NCI-H2196 treated with DMSO at 0.1 percent for 48 hours (cell line): ENCODE data around the gene KCND3.

ENCODE experiments used
- DNase-seq: peaks from one replicate; lab custom pipeline; 2025; ENCODE audit not compliant: unreplicated experiment; lab: John Stamatoyannopoulos, UW

KCND3 gene

GRCh38 chr1:111988743-111989453 lies 570 bp downstream of the KCND3 start:
- no peak for DNase-seq

GRCh38 chr1:111988377-111988742 lies 1.1 kb downstream of the KCND3 start:
- no peak for DNase-seq

DNA sequence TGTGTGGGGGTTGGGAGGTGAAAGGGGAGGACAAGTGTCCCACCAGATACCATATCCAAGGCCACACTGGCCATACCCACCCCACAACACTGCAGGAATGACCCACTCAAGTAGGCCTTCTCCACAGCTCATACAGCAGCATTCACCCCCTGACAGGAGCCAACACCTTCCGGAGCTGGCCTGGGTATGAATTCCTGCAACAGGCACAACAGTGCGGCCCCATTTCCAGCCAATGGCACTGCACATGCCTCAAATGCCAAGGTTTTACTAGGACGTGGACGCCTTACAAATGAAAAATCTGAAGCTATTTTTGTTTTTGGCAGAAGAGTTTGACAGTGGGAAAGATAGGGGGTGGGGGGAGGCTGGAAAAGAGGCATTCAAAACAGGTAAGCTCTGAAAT lies 2.0 kb downstream of the KCND3 start:
- DNase-seq = no peak

DNA sequence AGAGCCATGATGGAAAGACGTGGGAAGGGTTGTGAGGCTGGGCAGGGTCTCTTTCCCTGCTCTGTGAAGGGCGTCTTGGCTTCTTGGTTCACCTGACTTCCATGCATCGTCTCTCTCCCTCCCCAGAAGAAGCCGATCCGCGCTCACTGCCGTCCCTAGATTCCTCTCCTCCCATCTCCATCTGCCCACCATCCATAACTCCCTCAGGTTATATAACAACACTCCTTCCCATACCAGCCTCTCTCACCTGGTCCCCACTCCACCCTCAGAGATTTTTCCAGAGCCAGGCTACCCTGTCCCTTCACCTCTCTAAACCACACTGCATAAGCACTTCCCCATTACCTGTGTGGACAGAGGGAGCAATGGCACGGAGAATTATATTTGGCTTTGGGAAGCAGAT lies 6.0 kb downstream of the KCND3 start:
- no peak for DNase-seq

- no peak for DNase-seq
Measured at GRCh38 chr1:111982428-111982827, 7.0 kb downstream of the KCND3 start.

DNA sequence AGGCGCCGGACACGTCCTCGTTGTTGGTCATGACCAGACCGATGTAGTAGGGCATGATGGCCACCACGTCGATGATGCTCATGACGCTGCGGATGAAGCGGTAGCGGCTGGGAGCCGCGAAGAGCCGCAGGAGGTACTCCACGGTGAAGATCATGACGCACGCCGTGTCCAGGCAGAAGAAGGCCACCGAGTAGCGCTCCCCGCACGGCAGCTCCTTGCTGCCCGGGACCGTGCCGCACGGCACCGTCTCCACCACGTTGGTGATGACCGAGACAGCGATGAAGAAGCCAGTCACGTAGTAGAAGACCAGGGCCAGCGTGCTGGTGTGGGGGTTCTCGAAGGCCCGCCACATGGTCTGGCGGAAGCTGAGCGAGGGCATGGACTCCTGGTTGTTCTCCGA lies 7.6 kb downstream of the KCND3 start:
- DNase-seq = no peak

GRCh38 chr1:111981090-111981489 lies 8.4 kb downstream of the KCND3 start:
- DNase-seq = no peak

- peak; percentile 69 for DNase-seq
Measured at GRCh38 chr1:111980686-111981085, 8.8 kb downstream of the KCND3 start.

DNA sequence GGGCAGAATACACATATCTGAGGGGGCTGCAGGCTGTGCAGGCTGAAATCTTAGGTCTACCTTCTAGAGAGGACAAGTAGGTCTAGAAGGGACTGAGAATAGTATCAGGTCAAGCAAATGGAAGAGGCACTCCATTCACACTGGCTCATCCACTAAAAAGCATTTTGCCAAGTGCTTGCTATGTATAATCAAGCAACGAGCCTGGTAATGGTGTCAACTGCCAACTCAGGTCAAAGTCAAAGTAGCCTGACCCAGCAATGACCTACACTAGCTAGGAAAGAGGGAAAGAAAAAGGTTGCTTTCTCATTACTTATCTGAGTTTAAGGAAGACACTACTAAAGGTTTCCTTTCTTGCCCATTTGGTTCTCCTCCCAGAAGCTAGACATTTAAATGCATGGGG lies 10.8 kb downstream of the KCND3 start:
- no peak for DNase-seq

DNA sequence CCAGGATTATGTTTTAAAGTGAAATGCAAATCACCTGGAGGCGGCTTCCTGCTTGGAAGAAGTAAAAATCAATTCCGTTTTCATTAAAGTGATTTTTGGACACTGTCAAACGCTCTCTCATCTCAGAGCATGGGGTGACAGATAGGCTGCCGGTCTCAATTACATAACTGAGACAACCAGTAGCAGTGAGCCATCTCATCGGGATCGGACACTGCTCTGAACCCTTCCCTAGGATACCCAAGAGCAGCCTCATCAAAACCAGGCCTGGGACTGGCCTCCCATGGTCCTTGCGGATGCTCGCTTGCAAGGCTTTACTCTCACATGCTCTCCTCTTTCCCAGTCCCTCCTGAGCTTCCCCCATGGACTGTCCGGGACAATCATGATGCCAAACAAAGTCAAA lies 12.1 kb downstream of the KCND3 start:
- DNase-seq = no peak

DNA sequence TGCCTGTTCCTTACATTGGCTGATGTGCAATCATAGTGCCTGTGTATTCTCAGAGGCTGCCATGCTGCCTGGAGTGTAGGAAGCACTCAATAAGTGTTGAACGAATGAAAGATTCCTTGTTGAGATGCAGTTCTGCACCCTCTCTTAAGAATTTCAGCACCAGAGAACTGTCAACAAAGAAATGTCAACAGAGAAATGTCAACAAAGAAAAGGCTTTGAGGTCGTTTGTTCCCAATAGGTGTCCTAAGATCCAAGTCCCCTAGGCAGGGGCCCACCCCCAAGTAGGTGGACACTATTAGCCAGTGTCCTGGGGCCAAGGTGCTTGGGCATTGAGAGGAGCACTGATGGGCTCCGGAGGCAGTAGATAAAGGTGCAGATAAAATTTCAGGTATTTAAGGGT lies 12.6 kb downstream of the KCND3 start:
- DNase-seq = no peak

- peak; percentile 48 for DNase-seq
Measured at GRCh38 chr1:111976332-111976731, 13.1 kb downstream of the KCND3 start.

- no peak for DNase-seq
Measured at GRCh38 chr1:111973150-111973790, 16.2 kb downstream of the KCND3 start.

GRCh38 chr1:111971396-111971795 lies 18.1 kb downstream of the KCND3 start:
- DNase-seq = no peak

DNA sequence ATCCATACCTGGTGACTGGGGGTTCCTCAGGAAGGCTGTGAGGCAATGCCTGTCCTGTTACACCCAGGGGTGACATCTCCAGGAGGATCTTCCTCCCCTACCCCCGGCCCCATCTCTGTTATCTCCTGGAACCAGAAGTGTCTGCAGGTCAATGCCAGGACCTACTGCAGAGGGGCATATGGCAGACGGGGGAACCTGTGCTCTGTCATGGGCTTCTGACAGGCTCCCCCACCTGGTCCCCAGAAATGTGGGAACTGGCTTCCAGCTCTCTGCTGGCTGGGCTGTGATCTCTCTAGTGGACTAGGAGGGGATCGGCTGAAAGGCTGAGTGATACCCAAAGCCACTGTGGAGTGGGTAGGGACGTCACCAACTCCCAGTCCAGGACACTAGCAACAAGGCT lies 21.0 kb downstream of the KCND3 start:
- no peak for DNase-seq

- DNase-seq = no peak
Measured at GRCh38 chr1:111967886-111968285, 21.6 kb downstream of the KCND3 start.

- DNase-seq = no peak
Measured at GRCh38 chr1:111967067-111967690, 22.3 kb downstream of the KCND3 start.

- DNase-seq = no peak
Measured at GRCh38 chr1:111965781-111966443, 23.6 kb downstream of the KCND3 start.

DNA sequence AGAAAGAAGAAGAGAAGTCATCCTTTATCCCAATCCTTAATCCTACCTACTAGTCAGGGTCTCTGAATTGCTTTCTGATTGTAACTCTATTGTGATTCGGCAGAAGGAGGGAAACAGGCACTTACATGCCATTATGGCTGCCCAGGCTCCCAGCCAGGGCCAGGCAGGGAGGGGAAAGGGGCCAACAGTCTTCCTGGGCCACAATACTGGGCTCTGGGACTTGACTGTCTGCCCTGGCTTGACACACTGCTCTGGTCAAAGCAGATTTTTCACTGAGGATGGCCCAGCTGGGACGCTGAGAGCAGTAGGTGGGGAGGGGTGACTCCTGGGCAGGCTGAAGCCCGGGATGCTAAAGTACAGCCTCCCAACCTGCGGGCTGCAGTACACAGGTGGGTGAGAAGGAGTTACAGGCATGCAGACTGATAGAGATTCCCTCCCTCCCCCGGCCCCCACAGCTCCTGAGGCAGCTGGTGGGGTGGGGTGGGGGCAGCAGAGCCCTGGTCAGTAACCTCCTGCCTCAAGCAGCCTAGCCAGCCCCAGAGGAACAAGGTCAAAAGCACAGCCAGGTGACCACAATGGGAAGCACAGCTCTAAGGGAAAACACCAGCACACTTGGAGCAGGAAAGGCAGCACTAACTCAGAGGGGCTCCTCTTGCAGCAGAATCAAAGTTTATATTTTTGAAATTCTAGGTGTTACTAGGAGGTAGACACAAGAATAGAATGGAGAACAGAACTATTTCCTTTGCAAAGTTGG lies 25.3 kb downstream of the KCND3 start:
- DNase-seq = no peak

DNA sequence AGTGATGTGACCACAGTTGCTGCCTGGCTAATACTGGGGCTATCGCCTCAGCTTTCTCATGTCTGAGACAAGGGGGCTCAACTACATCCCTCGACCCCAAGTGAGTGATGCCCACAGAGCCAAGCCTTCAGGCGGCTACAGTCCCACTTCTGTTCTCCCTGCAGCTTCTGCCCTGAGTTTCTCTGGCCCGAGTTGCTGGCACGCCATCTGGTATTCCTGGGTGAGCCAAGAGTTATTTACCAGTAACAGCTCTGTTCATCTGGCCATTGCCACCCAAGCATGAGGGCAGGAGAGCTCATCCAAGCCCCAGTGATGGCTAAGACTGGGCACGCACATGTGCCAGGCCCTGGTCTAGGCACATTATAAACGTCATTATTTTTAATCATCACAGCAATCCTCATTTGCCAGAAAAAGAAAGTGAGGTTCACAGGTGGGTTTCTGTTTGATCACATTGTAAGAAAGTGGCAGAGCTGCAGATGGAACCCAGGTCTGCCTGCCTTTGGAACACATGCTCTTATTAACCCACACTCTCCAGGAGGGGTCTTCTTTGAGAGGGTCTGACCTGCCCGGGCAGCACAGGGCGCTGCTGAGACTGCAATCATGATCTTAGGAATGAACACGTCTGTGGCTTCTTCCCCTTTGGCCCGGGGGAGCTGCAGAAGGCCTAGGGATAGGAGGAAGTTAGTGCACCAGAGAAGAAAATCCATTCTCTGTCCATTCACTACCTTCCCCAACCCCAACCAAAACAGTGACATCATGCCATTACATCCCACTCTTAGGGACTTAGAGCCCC lies 27.5 kb downstream of the KCND3 start:
- DNase-seq = no peak
